ENCODE results near the gene LATS2. TPM values are rescaled to one million over a fixed set of nuclear protein-coding genes. Genes with fewer than 3 reads are reported as not detected.

Gene LATS2
- polyA plus RNA-seq, 3 donors = 21.7 to 24.9 (median 22.9) TPM

- DNase-seq = no peak
Measured at GRCh38 chr13:21077076-21077787, 15.8 kb upstream of the LATS2 start.

DNA sequence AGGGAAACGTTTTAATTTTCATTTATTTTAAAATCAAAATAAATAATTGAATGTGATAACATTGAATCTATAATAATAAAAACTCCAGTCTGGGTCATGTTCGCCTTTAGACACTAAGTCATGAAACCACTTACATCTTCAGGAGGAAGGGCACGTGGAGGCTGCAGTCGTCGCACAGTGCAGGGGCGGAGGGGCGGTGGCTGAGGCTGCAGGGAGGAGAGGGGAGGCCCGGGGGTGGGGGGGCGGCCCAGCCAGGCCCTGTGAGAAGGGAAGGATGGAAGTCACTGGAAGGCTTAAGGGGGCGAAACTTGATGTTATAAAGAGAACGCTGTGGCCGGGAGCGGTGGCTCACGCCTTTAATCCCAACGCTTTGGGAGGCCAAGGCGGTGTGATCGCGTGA is 14.9 kb upstream of the LATS2 start:
- DNase-seq = no peak

- peak; percentile 51 for DNase-seq
Measured at GRCh38 chr13:21075379-21076249, 14.2 kb upstream of the LATS2 start.

DNA sequence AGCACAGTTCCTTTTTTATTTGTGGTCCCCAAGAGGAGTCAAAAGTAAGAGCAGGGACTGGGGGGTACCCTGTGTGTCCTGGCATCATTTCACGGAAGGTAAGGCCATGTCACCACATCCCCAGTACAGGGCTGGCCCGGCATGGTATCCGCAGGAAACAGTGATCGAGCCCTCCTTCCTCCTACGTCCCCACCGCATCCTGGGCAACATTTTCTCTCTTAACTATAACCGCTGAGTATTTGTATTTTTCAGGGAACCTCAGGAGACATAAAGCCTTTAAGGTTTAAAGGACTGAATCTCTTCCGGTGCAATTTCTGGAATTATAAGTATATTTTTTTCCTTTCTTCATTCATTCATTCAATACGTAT is 13.6 kb upstream of the LATS2 start:
- DNase-seq = no peak

DNA sequence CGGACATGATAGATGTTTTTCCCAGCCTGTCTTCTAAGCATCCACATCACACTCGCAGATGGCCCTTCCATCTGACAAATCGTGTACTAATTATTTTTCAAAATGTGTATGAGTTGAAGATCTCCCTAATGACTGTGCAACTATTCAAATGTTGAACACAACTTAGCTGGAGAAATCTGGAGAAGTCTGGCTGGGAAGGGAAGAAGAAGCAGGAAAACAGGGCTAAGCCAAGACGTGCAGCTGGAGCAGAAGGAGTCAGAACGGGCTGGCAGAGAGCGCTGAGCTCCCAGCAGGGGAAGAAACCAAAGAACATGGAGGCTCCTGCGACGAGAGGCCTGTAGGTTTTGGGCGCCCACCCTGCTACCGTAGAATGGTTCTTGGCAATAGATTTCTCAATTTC is 13.2 kb upstream of the LATS2 start:
- DNase-seq = no peak

- no peak for DNase-seq
Measured at GRCh38 chr13:21071924-21072323, 10.5 kb upstream of the LATS2 start.

GRCh38 chr13:21071015-21071414 is 9.6 kb upstream of the LATS2 start:
- DNase-seq = no peak

DNA sequence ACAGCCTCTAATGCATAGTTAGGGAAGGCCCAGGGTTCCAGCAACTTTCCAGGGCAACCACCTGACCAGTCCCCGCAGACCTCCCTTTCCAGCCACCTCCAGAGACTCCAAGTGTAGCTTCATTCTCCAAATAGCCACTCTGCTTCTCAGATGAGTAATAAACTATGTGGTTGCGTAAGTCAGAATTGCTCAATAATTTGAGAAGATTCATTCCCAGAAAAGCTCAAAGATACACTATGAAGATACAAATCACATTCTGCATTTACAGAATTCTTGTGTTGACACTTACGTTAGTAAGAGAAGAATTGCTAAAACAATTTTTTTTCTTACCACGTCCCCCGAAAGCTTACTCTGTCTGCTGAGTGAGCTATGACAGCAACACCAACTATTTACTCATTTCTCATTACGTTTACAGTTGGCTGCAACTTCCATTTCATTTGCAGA is 8.2 kb upstream of the LATS2 start:
- DNase-seq = no peak

DNA sequence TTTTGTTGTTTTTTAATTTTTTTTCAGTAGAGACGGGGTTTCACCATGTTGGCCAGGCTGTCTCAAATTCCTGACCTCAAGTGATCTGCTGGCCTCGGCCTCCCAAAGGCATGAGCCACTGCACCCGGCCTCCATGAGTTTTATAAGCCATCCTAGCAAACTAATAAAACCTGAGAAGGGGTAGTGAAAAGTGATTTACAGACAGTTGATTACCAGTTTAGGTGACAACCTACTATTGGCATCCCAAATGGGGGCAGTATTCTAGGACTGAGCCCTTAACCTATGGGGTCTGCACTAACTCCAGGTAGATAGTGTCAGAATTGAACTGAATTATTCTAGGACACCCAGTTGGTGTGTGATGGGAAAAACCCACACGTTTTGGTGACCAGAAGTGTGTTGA is 6.5 kb upstream of the LATS2 start:
- DNase-seq = no peak

GRCh38 chr13:21066946-21067345 is 5.6 kb upstream of the LATS2 start:
- DNase-seq = no peak

- DNase-seq = no peak
Measured at GRCh38 chr13:21065686-21066085, 4.3 kb upstream of the LATS2 start.

DNA sequence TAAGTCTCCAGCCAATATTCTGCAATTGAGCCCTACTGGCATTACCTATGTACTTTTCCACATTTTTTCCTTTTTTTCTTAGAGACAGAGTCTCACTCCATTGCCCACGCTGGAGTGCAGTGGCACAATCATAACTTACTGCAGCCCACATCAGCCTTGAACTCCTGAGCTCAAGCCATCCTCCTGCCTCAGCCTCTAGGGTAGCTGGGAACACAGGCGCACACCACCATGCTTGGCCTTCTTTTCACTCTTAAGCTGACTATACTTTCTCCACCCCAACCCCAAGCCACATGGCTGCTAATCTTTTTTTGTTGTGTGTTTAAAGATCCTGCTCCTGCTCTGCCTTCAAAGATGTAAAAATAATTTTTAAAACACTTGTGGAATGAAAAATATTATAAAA is 1.6 kb upstream of the LATS2 start:
- no peak for DNase-seq

DNA sequence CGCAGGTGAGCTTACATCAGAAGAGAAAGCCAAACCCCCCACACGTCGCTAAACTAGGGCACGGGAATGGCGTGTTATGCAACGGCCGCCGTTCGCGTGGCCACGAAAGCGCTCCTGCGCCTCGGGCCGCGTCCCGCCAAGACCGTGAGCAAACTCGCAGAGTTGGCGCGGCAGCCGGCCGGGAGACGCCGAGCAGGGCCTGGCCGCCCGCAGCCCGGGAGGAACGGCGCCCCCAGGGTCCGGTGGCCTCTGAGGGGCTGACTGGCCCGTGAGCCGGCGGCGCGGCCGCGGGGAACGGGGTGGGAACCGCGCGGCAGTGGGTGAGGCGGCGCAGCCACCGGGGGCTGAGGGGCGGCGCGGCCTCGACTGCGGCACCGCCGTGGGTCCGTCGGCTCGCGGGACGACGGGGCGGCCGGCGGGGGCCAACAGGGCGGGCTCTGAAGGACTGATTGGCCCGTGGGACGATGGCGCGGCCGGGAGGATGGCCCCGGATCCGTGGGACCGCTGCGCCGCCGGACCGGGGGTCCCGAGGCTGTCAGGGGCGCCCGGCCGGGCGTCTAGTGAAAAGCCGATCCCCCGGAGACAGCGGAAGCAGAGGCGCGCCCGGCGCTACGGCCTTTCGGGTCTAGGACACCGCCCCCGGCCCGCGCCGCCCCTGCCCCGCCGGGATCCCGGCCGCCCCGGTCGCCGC is 903 bp downstream of the LATS2 start:
- peak; percentile 44 for DNase-seq

GRCh38 chr13:21059641-21060337 is 1.6 kb downstream of the LATS2 start:
- no peak for DNase-seq

DNA sequence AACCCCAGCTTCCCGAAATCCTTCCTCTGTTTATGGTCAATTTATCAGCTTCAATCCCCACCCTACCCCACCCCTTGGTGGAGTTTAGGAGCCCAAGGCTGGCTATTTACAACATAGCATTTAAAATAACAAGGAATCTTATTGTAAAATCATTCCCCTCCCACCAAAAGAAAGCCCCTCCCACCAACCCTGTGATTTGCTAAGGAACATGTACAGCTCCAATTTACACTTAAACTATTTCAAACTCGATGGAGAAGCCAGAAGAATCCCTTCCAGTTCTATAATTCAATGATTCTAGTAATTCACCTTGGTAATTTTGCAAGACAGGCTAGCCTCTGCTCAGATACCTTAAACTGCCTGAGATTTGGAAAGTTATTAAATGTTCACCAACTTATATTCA is 3.0 kb downstream of the LATS2 start:
- no peak for DNase-seq

GRCh38 chr13:21055511-21056045 is 5.8 kb downstream of the LATS2 start:
- no peak for DNase-seq

GRCh38 chr13:21055016-21055415 is 6.4 kb downstream of the LATS2 start:
- DNase-seq = no peak

- no peak for DNase-seq
Measured at GRCh38 chr13:21054313-21054712, 7.1 kb downstream of the LATS2 start.

- DNase-seq = no peak
Measured at GRCh38 chr13:21053231-21053630, 8.2 kb downstream of the LATS2 start.

- no peak for DNase-seq
Measured at GRCh38 chr13:21051675-21052074, 9.7 kb downstream of the LATS2 start.

DNA sequence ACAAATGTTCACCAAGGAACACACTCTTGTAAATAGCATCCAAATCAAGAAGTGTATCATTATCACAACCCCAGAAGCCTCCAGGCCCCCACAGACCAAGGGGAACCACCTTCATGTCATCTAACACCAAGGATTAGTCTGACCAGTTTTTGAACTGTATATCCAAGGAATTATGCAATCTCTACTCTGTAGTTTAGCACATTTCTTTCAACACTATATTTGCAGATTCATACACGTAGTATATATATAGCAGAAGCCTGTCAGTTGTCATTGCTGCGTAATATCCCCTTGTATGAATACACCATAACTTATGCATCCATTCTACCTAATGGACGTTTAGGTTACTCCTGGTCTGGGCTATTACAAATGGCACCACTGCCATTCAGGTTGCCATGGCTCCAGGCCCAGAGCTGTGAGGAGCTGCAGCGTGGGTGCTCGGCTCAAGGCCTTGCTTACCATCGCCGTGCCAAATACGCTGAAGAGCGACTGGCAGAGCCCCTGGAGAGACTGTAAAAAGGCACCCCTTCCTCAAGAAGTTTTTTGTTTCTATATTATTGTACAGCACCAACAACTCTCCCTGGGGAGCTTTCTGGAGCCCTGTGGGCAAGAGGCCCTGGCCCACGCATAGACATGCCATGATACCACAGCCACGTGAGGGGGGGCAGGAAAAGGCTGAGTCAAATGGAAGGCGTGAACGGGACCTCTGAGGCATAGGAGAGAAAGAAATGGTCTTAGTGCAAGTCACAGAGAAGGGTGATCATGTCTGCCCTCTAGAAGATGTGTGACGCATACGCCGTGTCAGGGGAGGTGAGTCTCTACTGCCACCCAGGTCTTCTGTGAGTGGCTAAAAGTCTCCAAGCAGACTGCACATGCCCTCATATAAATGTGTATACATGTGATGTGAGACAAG is 10.8 kb downstream of the LATS2 start:
- no peak for DNase-seq

All from renal pelvis (tissue), 4 donors.